Suppressor macrophage treated with lipopolysaccharide for 1 hour (primary cell): Measurements from ENCODE around the gene CREB1.
A peak's percentile ranks its signal among the peaks of the same experiment; 100 is the strongest.

Experiments
- DNase-seq, 3 donors: peaks; one replicate each; pipeline ENCODE4 v3.0.0-alpha.2; 2020 to 2022

The CREB1 gene

GRCh38 chr2:207504513-207505170 is 25.1 kb upstream of the CREB1 start:
- peak in 2 of 3 donors; percentile 42 to 48 for DNase-seq

- DNase-seq = no peak
Measured at GRCh38 chr2:207505171-207505570, 24.6 kb upstream of the CREB1 start.

- peak; percentile 67 to 91 (median 86) for DNase-seq
Measured at GRCh38 chr2:207505728-207506127, 24.0 kb upstream of the CREB1 start.

GRCh38 chr2:207506426-207506825 is 23.3 kb upstream of the CREB1 start:
- no peak for DNase-seq

- no peak for DNase-seq
Measured at GRCh38 chr2:207510148-207510547, 19.6 kb upstream of the CREB1 start.

GRCh38 chr2:207511851-207512250 is 17.9 kb upstream of the CREB1 start:
- no peak for DNase-seq

GRCh38 chr2:207512356-207512755 is 17.4 kb upstream of the CREB1 start:
- DNase-seq = no peak

- peak; percentile 63 to 94 (median 87) for DNase-seq
Measured at GRCh38 chr2:207513551-207514257, 16.1 kb upstream of the CREB1 start.

GRCh38 chr2:207514451-207514850 is 15.3 kb upstream of the CREB1 start:
- no peak for DNase-seq

GRCh38 chr2:207515671-207516070 is 14.1 kb upstream of the CREB1 start:
- no peak for DNase-seq

GRCh38 chr2:207516206-207516605 is 13.6 kb upstream of the CREB1 start:
- no peak for DNase-seq

GRCh38 chr2:207523005-207523404 is 6.8 kb upstream of the CREB1 start:
- no peak for DNase-seq

GRCh38 chr2:207525296-207525695 is 4.5 kb upstream of the CREB1 start:
- DNase-seq = peak; percentile 19 to 56 (median 38)

- DNase-seq = peak; percentile 70 to 72 (median 71)
Measured at GRCh38 chr2:207528980-207529329, 807 bp upstream of the CREB1 start.

GRCh38 chr2:207530160-207531031 is 634 bp downstream of the CREB1 start:
- DNase-seq = peak; percentile 69 to 74 (median 74)

- peak in 1 of 3 donors; percentile 27 for DNase-seq
Measured at GRCh38 chr2:207531032-207531952, 1.5 kb downstream of the CREB1 start.

- DNase-seq = no peak
Measured at GRCh38 chr2:207532676-207533075, 2.9 kb downstream of the CREB1 start.

GRCh38 chr2:207533461-207534008 is 3.8 kb downstream of the CREB1 start:
- no peak for DNase-seq

- DNase-seq = no peak
Measured at GRCh38 chr2:207534417-207534816, 4.7 kb downstream of the CREB1 start.

- DNase-seq = no peak
Measured at GRCh38 chr2:207539470-207539869, 9.7 kb downstream of the CREB1 start.

GRCh38 chr2:207540431-207540830 is 10.7 kb downstream of the CREB1 start:
- no peak for DNase-seq

- DNase-seq = no peak
Measured at GRCh38 chr2:207541933-207542332, 12.2 kb downstream of the CREB1 start.
